Measurements from ENCODE around the gene RARG.

Gene RARG

DNA sequence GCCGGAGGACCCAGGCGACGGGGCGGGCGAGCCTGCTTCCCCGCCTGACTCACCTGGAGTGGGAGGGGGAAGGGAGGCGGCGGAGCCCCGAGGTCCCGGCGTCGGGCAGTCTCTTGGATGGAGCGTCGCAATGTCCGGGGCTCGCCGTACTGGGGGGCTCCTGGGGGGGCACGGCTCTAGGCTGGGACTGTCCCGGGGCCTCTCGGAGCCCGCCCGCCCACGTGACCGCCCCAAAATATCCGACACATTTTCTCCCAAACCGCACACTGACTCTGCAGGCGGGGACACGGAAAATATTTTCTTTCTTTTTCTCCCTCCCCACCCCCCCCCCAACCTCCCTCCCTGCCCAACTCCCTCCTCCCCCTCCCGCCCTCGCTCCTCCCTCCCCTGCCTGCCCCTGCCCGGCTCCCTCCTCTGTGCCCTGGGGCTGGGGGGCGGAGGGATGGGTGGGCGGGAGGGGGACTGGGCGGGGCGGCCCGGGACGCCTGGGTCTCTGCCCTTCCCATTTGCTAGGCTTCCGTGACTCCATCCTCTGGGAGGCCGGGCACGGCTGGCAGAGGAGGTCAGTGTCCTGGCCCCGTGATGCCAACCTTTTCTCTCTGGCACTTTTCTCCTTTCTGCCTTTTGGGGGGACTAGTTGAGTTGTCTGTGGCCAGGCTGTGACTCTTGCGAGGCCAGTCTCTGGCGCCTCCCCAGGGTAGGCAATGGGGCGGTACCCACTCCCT, at the start of gene RARG:
Gene RARG, minus strand, starts transcription at position 289 of the 725 bp plus-strand sequence. CDS start 4,664 bp downstream, outside the sequence.
- peak; percentile 88 for DNase-seq

DNA sequence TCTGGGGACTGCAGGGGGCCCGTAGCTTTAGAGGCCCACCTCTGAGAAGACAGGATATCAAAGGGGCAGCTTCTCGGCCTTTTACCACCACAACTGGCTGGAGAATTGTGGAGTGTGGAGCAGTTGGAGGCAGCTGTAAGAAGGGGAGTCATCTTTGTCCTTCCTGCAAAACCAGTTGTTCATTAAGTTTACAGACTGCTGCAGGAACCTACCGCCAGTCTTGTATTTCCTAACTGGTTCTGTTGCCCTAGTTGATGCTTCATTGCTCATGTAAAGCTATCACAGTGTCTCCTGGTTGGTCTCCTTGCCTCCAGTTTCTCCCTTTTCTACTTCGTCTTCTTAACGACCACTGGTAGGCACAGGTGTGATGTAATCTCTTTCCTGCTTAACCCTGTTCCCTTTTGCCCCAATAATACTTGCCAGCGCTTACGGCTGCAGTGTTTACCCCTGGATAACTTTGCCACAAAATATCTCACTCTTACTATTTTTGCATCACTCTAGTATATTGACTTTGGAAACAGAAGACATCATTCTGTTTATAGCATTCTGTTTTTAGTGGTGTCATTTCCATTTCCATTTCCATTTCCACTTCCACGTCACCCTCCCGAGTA, 48.0 kb upstream of the RARG start:
- no peak for DNase-seq

DNA sequence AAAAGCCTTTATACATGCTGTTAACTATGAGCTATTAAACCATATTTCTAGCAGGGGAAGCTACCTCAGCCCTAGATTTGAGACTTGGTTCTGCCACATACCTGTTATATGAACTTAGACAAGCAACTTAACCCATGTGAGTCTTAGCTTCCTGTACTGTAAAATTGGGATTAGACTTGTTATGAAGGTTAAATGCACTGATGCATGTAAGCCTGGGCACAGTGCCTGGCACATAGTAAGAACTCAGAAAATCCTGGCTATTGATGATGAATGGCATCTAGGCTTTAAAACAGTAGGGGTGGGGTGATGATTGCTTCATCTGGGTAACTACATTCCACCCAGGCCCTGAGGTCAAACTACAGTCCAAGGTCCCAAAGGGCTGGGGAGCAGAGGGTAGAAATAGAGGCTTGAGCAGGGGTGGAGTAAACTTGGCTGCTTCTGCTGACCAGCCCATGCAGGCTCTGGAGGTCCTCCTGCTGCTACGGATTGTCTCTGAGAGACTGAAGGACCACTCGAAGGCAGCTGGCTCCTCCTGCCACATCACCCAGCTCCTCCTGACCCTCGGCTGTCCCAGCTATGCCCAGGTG, 47.4 kb upstream of the RARG start:
- no peak for DNase-seq

DNA sequence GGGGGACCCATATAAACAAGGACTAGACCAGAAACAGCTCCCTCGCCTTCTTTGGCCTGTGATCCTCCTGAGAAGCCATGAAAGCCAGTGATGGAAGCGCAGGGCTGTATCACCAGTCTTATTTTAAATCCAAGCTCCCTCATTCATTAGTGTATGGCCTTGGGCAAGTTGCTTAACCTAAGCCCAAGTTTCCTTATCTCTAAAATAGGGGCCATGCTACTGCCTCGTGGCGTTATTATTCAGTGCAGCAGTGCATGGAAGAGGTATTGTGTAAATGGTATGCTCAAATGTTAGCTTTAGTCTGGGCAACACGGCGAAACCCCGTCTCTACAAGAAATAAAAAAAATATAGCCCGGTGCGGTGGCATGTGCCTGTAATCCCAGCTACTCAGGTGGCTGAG, 46.0 kb upstream of the RARG start:
- no peak for DNase-seq

DNA sequence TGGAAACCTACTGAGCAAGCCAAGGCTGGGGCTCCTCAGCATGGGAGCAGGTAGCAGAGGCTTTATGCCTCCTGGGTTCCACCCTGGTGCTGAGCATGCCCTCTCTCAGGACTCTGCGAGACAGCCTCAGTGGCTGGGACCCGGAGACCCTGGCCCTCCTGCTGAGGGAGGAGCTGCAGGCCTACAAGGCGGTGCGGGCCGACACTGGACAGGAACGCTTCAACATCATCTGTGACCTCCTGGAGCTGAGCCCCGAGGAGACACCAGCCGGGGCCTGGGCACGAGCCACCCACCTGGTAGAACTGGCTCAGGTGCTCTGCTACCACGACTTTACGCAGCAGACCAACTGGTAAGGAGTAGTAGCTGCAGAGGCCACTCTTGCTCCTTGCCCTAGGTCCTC, 44.5 kb upstream of the RARG start:
- no peak for DNase-seq

DNA sequence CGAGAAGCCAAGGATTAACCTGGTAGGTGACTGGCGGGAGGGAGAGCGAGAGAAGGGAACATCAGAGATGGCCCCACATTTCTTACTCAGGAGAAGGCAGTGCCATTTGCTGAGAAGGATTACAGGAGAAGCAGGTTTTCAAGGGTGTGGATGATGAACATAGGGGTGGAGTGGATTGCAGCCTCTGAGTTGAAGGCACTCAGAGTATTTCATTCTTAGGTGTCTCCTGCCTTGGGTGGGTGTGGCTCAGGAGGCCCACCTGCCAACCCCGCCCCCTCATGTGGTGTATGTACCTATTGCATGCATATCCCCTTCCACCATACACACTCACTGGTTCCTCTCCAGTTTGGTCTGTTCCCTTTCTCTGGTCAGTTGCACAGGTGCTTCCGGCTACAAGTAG, 42.4 kb upstream of the RARG start:
- no peak for DNase-seq

DNA sequence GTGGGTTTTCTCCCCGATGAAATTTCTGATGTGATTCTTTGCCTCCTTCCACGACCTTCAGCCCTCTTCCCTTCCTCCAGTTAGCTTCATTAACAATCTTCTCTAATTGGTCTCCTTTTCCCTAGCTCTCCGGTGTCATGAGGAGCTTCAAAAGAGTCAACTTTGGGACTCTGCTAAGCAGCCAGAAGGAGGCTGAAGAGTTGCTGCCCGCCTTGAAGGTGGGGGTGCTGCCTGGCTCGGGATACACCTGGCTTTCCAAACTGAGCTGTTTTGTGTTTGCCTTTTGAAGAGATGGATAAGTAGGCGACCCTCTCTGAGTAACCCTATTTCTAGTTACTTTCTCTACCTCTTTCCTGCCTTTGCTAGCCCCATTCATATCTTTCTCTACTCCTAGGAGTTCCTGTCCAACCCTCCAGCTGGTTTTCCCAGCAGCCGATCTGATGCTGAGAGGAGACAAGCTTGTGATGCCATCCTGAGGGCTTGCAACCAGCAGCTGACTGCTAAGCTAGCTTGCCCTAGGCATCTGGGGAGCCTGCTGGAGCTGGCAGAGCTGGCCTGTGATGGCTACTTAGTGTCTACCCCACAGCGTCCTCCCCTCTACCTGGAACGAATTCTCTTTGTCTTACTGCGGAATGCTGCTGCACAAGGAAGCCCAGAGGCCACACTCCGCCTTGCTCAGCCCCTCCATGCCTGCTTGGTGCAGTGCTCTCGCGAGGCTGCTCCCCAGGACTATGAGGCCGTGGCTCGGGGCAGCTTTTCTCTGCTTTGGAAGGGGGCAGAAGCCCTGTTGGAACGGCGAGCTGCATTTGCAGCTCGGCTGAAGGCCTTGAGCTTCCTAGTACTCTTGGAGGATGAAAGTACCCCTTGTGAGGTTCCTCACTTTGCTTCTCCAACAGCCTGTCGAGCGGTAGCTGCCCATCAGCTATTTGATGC, 36.9 kb upstream of the RARG start:
- DNase-seq, result no peak

DNA sequence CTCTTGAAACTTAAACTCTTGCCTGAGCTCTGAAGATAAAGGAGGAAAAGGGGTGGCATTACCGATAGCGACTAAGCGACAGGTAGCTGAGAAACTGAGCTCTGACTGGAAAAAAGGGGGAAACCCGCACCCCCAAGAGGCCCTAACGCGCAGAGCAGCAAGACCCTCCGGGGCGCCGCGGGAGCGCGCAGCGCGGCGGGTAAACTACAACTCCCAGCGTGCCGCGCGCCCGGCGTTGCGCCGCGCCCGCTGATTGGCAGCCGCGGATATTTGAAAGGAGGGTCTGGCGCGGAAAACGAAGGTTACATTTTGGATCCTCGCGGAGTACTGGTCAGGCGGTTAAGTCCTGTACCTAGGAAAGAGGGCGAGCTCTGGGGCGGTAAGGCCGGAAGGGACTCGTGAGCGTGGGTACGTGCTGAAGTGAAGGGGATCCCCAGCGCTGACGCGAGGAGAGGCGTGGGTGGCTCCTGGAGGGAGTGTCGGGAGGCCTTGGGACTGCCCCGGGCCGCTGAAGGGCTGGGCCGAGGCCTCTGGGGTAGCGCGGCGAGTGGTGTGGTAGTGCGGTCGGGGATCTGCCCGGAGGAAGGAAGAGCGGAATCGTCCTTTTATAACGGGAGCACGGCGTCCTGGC, 36.1 kb upstream of the RARG start, which contains the start of gene ESPL1:
Gene ESPL1, plus strand, starts transcription at position 301 of the 631 bp plus-strand sequence. CDS start 468 bp downstream, outside the sequence.
- DNase-seq, result peak; percentile 93

DNA sequence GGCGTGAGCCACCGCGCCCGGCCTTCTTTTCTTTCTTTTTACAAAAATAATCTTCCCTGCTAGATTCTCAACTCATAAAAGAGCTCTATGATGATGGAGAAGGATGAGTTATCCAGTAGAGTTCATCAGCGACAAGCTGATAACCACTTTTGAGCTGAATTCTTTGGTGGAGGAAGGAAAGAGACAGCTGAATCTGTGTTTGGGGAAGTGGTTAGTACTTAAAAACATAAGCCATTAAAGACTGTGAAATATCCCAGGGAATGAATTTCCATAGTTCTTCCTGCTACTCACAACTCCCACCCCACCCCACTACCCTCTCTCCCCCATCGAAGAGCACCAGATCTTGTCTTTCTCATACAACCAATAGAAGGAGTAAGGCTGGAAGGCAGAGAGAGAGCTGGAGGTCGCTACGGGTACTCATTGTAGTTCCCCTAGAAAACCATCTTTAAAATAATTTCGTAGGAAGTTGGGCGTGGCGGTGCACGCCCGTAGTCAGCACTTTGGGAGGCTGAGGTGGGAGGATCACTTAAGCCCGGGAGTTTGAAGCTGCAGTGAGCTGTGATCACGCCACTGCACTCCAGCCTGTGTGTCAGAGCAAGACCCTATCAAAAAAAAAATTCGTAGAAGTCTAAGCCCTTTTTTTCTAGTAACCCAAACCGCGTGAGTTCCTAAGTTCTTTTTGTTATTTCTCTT, 35.4 kb upstream of the RARG start:
- peak; percentile 68 for DNase-seq

DNA sequence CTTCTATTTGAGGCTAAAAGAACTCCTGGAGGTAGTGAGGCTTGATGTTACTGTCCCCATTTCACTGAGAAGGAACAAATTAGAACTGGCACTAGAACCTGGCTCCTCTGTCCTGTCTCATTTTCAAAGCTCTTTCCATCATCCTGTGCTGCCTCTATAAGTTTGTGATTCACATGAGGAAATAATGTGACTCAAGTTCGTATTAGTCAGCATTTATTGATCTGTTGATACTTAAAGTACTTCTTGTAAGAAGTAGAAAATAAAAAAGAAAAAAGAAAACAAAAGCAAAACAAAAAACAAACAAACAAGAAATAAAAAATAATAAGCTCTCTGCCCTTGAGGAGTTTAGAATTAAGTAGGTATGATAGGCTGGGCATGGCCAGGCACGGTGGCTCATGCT, 33.8 kb upstream of the RARG start:
- no peak for DNase-seq

DNA sequence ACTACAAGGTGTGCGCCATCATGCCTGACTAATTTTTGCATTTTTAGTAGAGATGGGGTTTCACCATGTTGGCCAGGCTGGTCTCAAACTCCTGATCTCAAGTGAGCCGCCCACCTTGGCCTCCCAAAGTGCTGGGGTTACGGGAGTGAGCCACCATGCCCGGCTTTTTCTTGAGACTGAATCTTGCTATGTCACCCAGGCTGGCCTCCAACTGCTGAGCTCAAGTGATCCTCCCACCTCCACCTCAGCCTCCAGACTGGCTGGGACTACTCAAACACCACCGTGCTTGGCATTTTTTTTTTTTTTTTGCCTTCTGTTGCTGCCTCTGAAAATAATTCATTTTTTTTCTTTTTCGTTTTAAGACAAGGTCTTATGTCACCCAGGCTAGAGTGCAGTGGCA, 27.9 kb upstream of the RARG start:
- DNase-seq, result no peak

DNA sequence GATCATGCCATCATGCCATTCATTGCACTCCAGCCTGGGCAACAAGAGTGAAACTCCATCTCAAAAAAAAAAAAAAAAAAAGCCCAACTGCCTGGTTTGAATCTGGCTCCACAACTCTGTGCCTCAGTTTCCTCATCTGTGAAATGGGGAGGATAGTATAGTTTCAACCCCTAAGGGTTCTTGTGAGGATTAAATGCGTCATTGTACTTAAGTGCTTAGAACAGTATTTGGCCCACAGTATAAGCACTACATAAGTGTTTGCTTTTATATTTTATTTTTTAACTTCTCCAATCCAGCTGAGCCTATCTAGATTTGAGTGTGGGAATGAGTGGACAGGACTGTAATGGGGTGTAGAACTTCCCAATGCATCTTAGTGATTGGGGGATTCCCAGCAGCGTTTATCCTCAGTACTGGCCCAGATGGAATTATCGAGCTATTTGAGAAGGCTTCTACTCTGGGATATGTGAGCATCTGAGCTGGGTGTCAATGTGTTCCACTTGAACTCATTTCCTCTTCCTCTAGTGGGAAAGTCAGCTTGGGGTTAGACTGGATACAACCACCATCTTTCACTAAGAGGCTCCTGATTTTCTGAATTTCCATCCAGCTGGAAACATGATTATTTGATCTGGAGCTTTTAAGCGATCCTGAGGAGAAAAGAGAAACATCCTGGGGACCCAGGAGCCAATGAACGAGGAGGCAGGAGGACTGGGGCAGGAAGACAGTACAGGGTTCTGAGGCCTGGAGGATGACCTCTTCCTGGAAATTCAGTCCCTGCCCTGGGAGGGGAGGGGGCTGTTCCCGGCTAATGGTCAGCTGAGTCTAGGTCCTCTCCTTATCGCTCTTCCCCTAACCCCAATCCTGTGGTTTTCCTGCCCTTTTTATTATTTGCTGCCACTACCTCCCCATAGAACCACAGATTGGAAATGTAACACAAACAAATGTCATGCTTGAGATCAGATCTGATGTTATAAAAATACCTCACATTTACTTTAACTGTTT, 26.8 kb upstream of the RARG start:
- DNase-seq, result no peak

DNA sequence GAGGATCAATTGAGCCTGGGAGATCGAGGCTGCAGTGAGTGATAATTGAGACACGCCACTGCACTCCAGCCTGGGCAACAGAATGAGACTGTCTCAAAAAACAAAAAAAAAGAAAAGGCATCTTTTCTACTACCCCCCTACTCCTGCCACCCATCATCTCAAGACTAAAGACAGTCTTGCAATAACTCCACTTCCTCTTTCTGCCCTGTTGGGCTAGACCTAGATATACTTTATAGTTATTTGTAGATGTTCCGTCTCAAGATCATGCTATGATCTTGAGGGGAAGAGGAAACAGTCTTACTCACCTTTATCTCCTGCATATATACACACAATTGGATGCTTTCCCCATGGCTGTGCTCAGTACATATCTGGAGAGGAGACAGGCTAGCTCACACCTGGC, 24.0 kb upstream of the RARG start:
- no peak for DNase-seq

DNA sequence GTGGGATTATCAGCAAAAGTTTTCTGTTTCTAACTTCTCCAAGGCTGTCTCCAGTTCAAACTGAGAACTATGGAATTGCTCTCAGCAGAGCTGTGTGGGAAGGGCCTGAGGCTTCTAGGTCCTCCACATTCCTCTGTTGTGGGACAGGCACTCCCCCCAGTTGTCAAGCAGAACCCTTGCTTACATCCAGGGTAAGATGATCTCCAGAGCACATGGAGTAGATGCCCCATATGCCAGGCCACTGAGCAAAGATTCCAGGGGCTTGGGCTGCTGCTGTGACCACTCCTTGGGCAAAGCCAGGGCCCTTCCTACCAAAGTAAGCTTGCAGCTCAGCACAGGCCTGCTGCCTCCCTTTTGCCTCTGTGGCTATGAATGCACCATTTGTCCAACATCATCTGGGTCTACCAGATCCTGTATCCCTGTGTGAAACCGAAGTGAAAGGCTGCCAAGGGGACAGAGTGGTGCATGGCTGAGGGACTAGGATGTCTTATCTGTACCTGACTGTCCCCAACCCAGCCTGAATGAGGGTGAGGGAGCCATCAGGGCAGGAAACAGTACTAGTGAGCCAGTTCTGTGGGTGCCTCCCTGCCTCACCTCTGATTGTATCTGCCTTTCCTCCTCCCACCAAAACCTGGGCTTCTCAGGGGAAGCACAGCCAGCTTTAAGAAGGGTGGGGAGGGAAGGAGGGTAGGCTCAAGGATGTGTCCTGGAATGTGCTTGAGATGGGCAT, 23.0 kb upstream of the RARG start:
- DNase-seq, result no peak

DNA sequence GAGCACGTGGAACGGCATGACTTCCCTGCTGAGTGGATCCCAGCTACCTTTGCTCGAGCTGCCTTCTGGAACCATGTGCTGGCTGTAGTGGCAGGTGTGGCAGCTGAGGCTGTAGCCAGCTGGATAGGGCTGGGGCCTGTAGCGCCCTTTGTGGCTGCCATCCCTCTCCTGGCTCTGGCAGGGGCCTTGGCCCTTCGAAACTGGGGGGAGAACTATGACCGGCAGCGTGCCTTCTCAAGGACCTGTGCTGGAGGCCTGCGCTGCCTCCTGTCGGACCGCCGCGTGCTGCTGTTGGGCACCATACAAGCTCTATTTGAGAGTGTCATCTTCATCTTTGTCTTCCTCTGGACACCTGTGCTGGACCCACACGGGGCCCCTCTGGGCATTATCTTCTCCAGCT, 21.3 kb upstream of the RARG start:
- no peak for DNase-seq

DNA sequence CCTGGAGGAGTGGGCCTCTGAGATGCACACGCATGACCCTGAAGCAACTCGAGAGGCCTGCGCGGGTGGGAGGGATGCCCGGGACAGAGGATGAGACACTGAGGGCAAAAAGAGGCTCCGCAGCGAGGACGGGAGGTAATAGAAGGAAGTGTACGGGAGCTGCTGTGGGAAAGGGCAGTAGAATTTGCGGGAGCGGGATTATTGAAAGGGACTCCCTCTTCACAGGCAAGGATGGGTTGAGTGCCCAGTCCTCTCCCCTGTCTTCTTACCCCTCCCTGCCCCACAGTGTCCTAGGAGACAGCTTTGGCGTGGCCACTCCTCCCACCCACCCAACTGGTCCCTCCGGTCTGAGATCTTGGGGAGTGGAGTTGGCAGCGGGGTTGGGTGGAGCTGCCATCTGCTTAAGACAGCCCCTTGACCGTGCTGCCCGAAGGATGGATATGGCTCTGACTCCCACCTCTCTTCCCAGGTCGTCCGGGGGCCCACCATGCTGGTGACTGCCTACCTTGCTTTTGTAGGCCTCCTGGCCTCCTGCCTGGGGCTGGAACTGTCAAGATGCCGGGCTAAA, 20.4 kb upstream of the RARG start:
- DNase-seq, result no peak

DNA sequence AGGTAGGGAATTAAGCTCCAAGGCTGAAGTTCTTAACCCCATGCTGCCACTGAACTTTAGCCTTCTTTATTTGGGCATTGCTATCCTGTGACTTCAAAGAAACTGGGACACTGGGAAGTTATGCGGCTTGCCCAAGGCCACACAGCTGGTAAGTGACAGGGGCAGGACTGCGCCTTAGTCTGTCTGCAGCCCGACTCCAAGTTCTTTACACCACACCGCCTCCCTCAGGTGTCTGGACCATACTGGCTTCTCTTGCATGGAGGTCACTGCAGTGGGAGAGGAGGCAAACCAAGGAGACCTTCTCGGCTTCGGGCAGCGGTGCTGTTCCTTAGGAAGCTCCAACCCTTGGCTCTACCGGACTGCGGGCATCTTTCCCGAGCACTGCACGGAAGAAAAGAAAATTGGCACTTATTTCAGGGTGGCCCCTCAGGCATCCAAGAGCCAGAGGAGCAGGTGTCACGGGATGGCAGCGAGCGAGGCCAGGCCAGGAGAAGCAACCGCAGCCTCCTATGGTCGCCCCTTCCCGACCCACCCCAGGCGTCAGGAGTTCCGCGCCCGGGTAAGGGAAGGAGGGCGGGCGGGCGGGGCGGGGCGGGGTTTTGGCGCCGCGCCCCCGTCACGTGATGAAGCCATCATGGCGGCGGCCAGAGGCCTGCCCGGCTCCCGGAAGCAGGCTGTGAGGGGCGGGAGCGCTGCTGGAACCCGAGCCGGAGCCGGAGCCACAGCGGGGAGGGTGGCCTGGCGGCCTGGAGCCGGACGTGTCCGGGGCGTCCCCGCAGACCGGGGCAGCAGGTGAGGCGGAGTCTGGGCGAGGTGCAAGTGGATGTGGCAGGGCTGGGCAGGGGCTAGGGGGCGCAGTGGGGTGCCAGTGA, 19.7 kb upstream of the RARG start:
- peak; percentile 88 for DNase-seq

DNA sequence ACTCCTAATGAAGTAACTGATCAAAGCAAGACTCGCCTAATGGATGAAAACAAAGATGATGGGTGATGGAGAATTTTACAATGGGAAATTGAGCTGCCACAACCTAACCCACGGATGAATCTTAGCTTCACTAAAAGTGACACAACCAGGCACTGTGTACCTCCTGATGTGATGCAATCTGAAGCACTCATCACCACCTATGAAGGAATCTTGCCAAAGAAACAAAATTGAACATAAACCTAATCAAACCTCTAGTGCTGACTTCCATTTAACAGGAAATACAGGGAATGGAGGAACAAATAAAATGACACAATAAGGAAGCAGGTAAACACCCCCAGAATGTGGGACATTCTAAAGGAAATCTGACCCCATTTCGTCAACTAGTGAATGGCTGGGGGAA, 13.3 kb upstream of the RARG start:
- no peak for DNase-seq

DNA sequence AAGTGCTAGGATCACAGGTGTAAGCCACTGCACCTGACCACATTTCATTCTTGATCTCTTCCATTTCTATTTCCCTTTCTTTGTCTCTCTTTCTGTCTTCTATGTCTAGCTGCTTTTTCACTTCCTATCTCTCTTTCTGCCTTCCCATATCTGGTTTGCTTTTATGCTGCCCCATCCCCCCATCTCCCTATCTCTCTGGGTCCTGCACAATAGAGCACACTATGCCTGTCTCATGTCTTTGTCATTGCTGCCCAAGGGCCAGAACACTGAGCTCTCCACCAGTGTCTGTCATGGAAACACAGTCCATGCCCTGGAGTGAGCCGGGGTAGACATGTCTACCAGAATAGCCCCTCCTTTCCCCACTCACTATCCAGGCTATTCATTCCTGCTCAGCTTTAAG, 12.3 kb upstream of the RARG start:
- no peak for DNase-seq
